Measurements from ENCODE around the gene EPHA4. TPM values are rescaled to one million over a fixed set of nuclear protein-coding genes. Genes with fewer than 3 reads are reported as not detected.

The EPHA4 gene
- polyA plus RNA-seq, 1 of the 3 experiments (the other 2 are of a cell fraction) = 0.90 TPM

DNA sequence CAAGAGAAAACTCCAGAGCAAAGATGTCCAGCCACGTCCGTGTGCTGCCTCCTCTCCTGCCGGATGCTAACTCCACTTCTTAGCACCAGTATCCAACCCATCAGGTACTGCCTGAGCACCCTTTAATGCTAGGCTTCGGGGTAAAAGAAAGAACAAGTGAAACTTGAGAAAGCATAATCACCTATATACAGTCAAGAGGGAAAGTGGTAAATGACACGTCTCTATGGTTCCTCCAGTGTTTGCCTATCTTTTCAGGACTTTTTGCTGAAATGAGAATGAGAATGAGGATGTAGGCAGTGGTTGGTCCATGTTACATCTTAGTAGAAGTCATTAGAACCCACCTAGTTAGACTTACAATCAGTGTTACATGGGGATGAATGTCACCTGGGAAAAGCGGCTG, 47.9 kb downstream of the EPHA4 start:
- Histone ChIP-seq H3F3A (replicated peaks; ENCODE audit: insufficient read depth) (no peaks in the 10 kb centered on the region), H4K20me1 (ENCODE audit: insufficient read depth) (no peaks in the 10 kb centered on the region), H3K4me3 (ENCODE audit: low read depth in 2 of 2, low read length in 1 of 2) (no peak overlapping the region), H3K36me3 (replicated peaks in 1 of 2; ENCODE audit: control insufficient read depth in 1 of 2, insufficient read depth in 2 of 2, low read length in 1 of 2) (no peaks in the 10 kb centered on the region), H3K27ac (ENCODE audit: low read depth in 2 of 2, low read length in 1 of 2) (no peak overlapping the region), H3K79me2 (ENCODE audit: insufficient read depth) (no peaks in the 10 kb centered on the region), H3K4me2 (no peak overlapping the region), H2AFZ (ENCODE audit: low read depth) (no peak overlapping the region), H3K9me2 (no peaks in the 10 kb centered on the region), H3K4me1 (ENCODE audit: control insufficient read depth in 1 of 2, insufficient read depth in 2 of 2, low read depth in 1 of 2, low read length in 1 of 2) (no peaks in the 10 kb centered on the region), H3K9me3 (no peaks in the 10 kb centered on the region), H3K27me3 (ENCODE audit: insufficient read depth) (no peaks in the 10 kb centered on the region), H3K9ac (no peak overlapping the region)
- POLR2A ChIA-PET = no interaction called here
- 5% methylated on average over 6 of the region's 6 CpGs for WGBS (ENCODE audit: low lambda C conversion rate)
- TF ChIP-seq FOXJ3 (CRISPR knock-in tag; IDR thresholded peaks at IDR 0.05) = no peak
- no peak for TF ChIP-seq TAF1 (IDR thresholded peaks at IDR 0.05; ENCODE audit: borderline replicate concordance, low read depth, low read length)
- no peak for TF ChIP-seq MEF2A (IDR thresholded peaks at IDR 0.05; ENCODE audit: borderline replicate concordance, low read depth)
- TF ChIP-seq, protein P1, sequence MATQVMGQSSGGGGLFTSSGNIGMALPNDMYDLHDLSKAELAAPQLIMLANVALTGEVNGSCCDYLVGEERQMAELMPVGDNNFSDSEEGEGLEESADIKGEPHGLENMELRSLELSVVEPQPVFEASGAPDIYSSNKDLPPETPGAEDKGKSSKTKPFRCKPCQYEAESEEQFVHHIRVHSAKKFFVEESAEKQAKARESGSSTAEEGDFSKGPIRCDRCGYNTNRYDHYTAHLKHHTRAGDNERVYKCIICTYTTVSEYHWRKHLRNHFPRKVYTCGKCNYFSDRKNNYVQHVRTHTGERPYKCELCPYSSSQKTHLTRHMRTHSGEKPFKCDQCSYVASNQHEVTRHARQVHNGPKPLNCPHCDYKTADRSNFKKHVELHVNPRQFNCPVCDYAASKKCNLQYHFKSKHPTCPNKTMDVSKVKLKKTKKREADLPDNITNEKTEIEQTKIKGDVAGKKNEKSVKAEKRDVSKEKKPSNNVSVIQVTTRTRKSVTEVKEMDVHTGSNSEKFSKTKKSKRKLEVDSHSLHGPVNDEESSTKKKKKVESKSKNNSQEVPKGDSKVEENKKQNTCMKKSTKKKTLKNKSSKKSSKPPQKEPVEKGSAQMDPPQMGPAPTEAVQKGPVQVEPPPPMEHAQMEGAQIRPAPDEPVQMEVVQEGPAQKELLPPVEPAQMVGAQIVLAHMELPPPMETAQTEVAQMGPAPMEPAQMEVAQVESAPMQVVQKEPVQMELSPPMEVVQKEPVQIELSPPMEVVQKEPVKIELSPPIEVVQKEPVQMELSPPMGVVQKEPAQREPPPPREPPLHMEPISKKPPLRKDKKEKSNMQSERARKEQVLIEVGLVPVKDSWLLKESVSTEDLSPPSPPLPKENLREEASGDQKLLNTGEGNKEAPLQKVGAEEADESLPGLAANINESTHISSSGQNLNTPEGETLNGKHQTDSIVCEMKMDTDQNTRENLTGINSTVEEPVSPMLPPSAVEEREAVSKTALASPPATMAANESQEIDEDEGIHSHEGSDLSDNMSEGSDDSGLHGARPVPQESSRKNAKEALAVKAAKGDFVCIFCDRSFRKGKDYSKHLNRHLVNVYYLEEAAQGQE (IDR thresholded peaks at IDR 0.05; ENCODE audit: low read depth, low read length) = no peak
- no peak for TF ChIP-seq PBX3 (IDR thresholded peaks at IDR 0.05)
- TF ChIP-seq SIN3A (IDR thresholded peaks at IDR 0.05; ENCODE audit: borderline replicate concordance, low read depth, low read length) = no peak
- no peak for TF ChIP-seq RCOR1 (IDR thresholded peaks at IDR 0.05; ENCODE audit: low read length)
- no peak for TF ChIP-seq MAX (IDR thresholded peaks at IDR 0.05; ENCODE audit: low read depth)
- TF ChIP-seq NFIC (IDR thresholded peaks at IDR 0.05; ENCODE audit: borderline replicate concordance) = no peak
- TF ChIP-seq ZBTB33 (IDR thresholded peaks at IDR 0.05; ENCODE audit: borderline replicate concordance, low read depth) = no peak
- TF ChIP-seq, protein P2, sequence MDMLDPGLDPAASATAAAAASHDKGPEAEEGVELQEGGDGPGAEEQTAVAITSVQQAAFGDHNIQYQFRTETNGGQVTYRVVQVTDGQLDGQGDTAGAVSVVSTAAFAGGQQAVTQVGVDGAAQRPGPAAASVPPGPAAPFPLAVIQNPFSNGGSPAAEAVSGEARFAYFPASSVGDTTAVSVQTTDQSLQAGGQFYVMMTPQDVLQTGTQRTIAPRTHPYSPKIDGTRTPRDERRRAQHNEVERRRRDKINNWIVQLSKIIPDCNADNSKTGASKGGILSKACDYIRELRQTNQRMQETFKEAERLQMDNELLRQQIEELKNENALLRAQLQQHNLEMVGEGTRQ (IDR thresholded peaks at IDR 0.05; ENCODE audit: borderline replicate concordance, low read depth, low read length) = no peak
- CTCF ChIA-PET = no interaction called here
- no peak for DNase-seq
